NCI-H69 (cell line): Measurements from ENCODE around the gene AKR7A3.
A peak's percentile ranks its signal among the peaks of the same experiment; 100 is the strongest.
"Not testable (repeated sequence)": the region's sequence is repeated elsewhere in the genome, so short reads cannot be mapped to it uniquely, and the experiment has no call there.

Experiments
- DNase-seq: peaks from one replicate; lab custom pipeline; 2025; lab: John Stamatoyannopoulos, UW

Gene AKR7A3

GRCh38 chr1:19319196-19319595 is 30.6 kb upstream of the AKR7A3 start:
- no peak for DNase-seq

DNA sequence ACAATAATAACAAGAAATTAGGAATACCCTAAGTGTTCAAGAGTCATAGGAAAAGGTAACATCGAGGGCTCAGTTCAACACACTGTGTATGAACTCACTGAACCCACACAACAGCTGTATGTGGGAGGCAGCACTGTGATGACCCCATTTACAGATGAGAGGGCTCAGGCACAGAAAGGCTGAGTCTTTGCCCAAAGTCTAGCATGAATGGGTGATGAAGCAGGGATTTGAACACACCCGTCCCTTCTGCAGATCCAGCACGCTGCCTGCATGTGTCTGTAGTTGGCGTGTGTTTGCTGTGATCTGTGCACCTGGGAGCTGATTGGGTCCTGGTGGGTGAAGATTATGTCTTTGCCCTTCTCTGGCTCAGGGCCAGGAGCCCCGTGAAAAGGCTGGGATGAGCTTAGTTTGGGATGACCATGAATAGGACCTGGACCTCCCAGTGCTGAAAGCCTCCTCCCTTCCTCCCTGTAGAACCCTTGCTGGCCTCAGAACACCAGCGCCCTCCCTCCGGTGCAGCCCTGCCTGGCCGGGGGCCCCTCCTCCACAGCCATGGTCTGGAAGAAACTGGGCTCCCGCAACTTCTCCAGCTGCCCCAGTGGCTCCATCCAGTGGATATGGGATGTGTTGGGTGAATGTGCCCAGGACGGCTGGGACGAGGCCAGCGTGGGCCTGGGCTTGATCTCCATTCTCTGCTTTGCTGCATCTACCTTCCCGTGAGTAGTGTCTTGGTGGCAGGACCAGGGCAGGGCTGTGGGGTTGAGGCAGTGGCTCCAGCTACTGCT is 28.7 kb upstream of the AKR7A3 start:
- no peak for DNase-seq

DNA sequence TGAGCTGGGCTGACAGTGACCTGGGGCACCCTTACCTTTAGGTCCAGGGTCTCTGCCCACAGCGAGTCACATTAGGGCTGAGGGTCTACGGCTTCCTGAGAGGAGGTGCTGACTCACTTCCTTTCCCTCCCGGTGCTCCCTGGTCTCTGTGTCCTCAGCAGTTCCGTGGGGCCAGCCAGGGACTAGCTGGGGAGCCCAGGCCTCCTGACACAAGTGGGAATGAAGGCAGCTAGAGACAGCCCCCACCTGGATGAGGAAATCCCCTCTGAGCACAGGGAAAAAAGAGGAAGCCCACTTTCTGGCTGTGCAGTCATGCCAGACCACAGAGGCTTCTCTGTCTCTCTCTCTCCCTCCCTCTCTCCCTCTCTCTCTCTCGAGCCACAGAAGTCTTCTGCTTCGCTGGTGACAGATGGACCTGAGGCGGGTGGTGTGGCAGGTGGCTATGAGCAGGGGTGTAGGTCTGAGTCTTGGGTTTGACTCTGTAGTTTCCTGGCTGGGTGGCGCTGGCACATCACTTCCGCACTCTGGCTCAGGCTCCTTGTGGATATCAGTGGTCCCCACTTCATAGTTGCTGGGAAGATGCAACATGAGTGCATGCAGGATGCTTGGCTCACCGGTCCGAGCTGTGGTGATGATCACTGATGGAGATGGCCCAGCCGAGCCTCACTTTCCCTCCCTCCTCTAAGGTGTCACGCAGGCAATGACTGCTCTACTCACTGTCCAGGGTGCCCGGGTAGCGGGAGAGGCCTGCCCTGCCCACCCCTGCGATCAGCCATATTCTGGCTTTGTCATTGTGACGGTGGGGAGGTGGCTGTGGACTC is 27.0 kb upstream of the AKR7A3 start:
- no peak for DNase-seq

GRCh38 chr1:19313961-19314882 is 25.7 kb upstream of the AKR7A3 start:
- DNase-seq, result no peak

DNA sequence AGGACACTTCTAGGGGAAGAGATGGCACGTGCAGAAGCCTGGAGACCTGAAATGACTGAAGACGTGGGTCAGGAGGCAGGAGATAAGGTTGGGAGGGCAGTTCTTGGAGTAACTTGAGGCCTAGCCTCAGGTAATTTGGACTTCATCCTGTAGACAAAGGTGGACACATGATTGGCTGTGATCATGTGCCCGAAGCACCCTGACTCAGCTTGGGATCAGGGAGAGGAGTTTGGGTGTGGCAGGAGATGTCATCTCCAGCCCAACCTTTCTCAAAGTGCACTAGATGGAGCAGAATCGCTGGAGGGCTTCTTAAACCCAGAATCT is 25.0 kb upstream of the AKR7A3 start:
- no peak for DNase-seq

GRCh38 chr1:19312782-19313635 is 24.4 kb upstream of the AKR7A3 start:
- DNase-seq, result no peak

- peak; percentile 91 for DNase-seq
These were observed 23.6 kb upstream of the AKR7A3 start, which contains the start of the genes AKR7A2 and SLC66A1 for GRCh38 chr1:19311931-19312781. TSS of gene AKR7A2 (minus strand) at chr1:19312144. CDS start at chr1:19312124, 20 bp downstream. TSS of gene SLC66A1 (plus strand) at chr1:19312326. CDS start at chr1:19317678, 5,352 bp downstream.

DNA sequence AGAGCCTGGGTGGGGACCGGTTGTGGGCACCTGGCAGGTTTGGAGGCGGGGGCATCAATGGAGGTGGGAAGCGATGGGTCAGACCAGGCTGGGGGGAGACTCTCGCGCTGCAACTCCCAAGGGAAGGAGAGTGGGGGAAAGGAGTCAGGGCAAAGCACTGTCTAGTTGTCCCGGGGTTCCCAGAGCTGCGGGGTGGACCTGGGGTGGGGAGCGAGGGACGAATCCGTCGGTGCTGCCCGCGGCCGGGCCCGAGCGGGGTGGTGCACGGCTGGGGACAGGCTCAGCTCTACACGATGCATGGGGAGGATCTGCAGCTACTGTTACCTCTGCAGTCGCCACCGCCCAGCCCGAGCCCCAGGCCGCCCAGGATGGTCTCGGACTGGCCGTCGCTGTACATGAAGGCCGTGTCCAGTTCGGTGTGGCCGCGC is 22.9 kb upstream of the AKR7A3 start:
- peak; percentile 34 for DNase-seq

- peak; percentile 21 for DNase-seq
These were observed 22.3 kb upstream of the AKR7A3 start for GRCh38 chr1:19310720-19311502.

GRCh38 chr1:19310061-19310460 is 21.5 kb upstream of the AKR7A3 start:
- no peak for DNase-seq

- DNase-seq, result no peak
These were observed 20.7 kb upstream of the AKR7A3 start for GRCh38 chr1:19309123-19309813.

GRCh38 chr1:19308509-19308907 is 19.9 kb upstream of the AKR7A3 start:
- DNase-seq, result no peak

DNA sequence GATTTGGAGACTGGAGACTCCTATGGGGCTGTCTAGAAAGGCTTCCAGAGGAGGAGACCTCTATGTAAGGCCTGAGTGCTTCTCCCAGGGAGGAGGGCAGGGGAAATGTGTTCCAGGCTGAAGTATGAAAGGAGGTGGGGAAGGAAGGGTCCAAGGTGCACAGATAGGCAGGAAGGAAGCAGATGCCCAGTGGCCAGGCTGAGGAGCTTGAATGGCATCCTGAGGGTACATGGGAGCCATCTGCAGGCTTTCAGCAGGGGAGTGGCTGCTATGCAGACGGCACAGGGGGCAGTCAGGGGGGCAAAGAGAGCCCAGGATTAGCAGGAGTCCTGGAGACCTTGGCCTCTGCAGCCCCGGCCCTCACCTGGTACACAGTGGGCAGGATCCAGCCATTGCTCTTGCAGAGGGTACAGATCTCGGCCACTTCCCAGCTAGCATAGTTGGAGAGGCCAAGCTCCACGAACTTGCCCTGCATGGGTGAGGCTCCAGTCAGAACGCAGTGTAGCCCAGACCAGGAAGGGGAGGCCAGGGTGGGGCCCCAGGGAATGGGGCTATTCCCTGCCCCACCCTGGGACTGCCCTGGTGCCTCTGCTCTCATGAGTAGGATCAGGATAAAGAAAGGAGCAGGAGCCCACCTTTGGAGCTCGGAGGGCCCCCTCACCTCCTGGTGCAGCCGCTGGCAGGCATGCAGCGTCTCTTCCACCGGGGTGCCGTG is 19.4 kb upstream of the AKR7A3 start:
- no peak for DNase-seq

DNA sequence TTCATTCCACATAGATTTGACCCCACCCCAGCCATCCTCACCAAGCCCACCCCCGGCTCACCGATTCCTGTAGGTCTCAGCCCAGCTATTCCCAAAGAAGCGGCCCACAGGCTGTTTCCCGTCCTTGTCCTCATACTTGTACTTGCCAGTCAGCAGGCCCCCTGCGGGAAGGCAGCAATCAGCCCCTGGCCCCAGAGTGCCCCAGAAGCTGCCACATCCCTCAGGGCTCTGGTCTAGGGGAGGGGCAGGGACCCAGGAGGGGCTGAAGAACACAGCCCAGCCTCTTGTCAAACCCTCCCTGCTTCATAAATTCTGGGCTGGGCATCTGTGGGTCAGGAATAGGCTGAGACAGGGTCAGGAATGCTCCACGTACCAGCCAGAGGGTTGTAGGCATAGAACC is 18.4 kb upstream of the AKR7A3 start:
- DNase-seq, result no peak

DNA sequence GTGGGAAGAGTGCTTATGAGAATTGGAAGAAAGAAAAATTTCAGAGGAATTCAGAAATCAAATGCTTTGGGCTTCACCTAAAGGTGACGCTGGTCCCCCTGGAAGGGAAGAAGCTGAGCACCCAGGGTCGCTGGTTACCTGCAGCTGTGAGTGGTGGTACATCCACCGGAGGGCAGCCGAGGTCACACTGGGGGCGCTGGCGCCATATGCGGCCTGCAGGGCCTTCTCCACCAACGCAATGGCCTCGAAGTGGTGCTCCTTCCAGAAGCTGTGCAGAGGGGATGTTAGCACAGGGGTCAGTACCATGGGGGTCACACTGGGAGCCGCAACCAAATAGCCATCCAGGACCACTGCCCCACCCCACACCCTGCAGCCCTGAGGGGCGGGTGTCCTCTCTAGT is 17.3 kb upstream of the AKR7A3 start:
- DNase-seq, result no peak

- not testable (repeated sequence) for DNase-seq
These were observed 15.5 kb upstream of the AKR7A3 start for GRCh38 chr1:19304081-19304480.

- DNase-seq, result peak; percentile 80
These were observed 11.6 kb upstream of the AKR7A3 start for GRCh38 chr1:19300211-19300610.

DNA sequence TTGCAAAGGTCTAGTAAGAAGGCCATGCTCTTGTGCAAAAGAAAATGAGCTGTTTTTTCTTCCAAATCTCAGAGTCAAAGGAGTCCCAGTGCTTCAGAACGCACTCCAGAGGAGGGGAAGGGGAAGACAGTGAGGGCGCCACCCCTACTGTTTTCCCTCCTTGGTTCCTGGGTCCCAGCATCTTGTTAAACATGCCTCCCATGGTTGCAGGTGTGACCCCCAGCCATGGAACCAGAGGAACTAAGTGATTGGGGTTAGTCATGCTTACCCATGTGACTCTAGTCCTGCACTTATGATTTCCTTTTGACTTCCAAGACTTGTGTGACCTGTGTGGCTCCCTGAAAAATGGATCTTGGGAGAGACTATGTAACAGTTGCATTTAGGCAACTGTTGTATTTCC is 6.1 kb upstream of the AKR7A3 start:
- no peak for DNase-seq
